OCI-LY3 (cell line): Measurements from ENCODE around the gene DUSP16.

ENCODE experiments used
- H2AFZ ChIP-seq: fragments of 200-600, 300-600 bp; shearing (Covaris generic); 2 replicates; pipeline ENCODE4 v1.6.0; 2014; ENCODE audit warnings: antibody characterized with exemption, low read depth, low read length
- H3K27ac ChIP-seq: fragments of 200-600, 300-600 bp; sonication (generic); 2 replicates; pipeline ENCODE4 v1.5.1; 2014; ENCODE audit warnings: mild to moderate bottlenecking, low read length, moderate library complexity, mixed read lengths
- H3K27me3 ChIP-seq: fragments of 200-600, 300-600 bp; sonication (generic); 2 replicates; pipeline ENCODE4 v1.6.1; 2014; ENCODE audit warnings: low read depth, low read length, mixed read lengths
- H3K36me3 ChIP-seq: fragments of 200-600, 300-600 bp; sonication (generic); replicated peaks from 2 replicates; pipeline ENCODE3; 2014; ENCODE audit warnings: low read depth, low read length, mixed read lengths
- H3K4me1 ChIP-seq: fragments of 300-600, 200-600 bp; sonication (generic); 2 replicates; pipeline ENCODE4 v1.6.1; 2014; ENCODE audit warnings: low read length, mixed read lengths
- H3K4me2 ChIP-seq: fragments of 200-600, 300-600 bp; sonication (generic); 2 replicates; pipeline ENCODE4 v1.6.1; 2014; ENCODE audit warnings: low read length, mixed read lengths
- H3K4me3 ChIP-seq: fragments of 300-600, 200-600 bp; sonication (generic); 2 replicates; pipeline ENCODE4 v1.5.1; 2014; ENCODE audit warnings: antibody characterized with exemption, mild to moderate bottlenecking, low read length, moderate library complexity
- H3K79me2 ChIP-seq: fragments of 300-600, 200-600 bp; shearing (Covaris generic); 2 replicates; pipeline ENCODE4 v1.6.1; 2014; ENCODE audit warnings: mild to moderate bottlenecking, low read length, mixed read lengths
- H3K9ac ChIP-seq: fragments of 300-600, 200-600 bp; shearing (Covaris generic); 2 replicates; pipeline ENCODE4 v1.6.0; 2014; ENCODE audit warnings: mild to moderate bottlenecking, low read length, moderate library complexity
- H3K9me3 ChIP-seq: fragments of 200-600, 300-600 bp; shearing (Covaris generic); 2 replicates; pipeline ENCODE4 v1.6.1; 2014; ENCODE audit warnings: low read length, mixed read lengths; ENCODE audit not compliant: insufficient read depth
- H4K20me1 ChIP-seq: fragments of 200-600, 300-600 bp; sonication (generic); 2 replicates; pipeline ENCODE4 v1.6.1; 2016; ENCODE audit warnings: low read length, mixed read lengths; ENCODE audit not compliant: insufficient read depth
- CTCF ChIP-seq: fragments of 200-600, 300-600 bp; sonication (generic); IDR thresholded peaks from 2 replicates; pipeline ENCODE4 v1.5.1; 2014; ENCODE audit warnings: antibody characterized with exemption, low read length, low read depth
- EZH2phosphoT487 ChIP-seq: fragments of 200-600 bp; shearing (Covaris generic); IDR thresholded peaks from 2 replicates; pipeline ENCODE4 v1.6.1; 2018; ENCODE audit warnings: antibody characterized with exemption, mixed run types, low read depth

Gene DUSP16

GRCh38 chr12:12445165-12445881 is 117.3 kb downstream of the DUSP16 start:
- Histone ChIP-seq H3K27me3 (no peaks in the 10 kb centered on the region), H3K27ac (no peak overlapping the region), H3K4me1 (no peaks in the 10 kb centered on the region), H3K79me2 (no peaks in the 10 kb centered on the region), H3K9me3 (no peaks in the 10 kb centered on the region), H3K9ac (no peak overlapping the region), H3K36me3 (no peaks in the 10 kb centered on the region), H3K4me2 (no peak overlapping the region), H4K20me1 (no peaks in the 10 kb centered on the region), H2AFZ (no peak overlapping the region), H3K4me3 (no peak overlapping the region)
- no peak for TF ChIP-seq CTCF
- no peak for TF ChIP-seq EZH2phosphoT487

- Histone ChIP-seq H3K4me1 (no peaks in the 10 kb centered on the region), H3K36me3 (no peaks in the 10 kb centered on the region), H3K4me3 (no peak overlapping the region), H2AFZ (no peak overlapping the region), H3K27me3 (no peaks in the 10 kb centered on the region), H3K27ac (no peak overlapping the region), H3K79me2 (no peaks in the 10 kb centered on the region), H4K20me1 (no peaks in the 10 kb centered on the region), H3K4me2 (no peak overlapping the region), H3K9ac (no peak overlapping the region), H3K9me3 (no peaks in the 10 kb centered on the region)
- no peak for TF ChIP-seq EZH2phosphoT487
- no peak for TF ChIP-seq CTCF
Observed at GRCh38 chr12:12443431-12443878, 119.2 kb downstream of the DUSP16 start.

- Histone ChIP-seq H3K9ac (no peak overlapping the region), H3K27ac (no peak overlapping the region), H3K36me3 (no peaks in the 10 kb centered on the region), H3K9me3 (no peaks in the 10 kb centered on the region), H2AFZ (no peak overlapping the region), H3K27me3 (no peaks in the 10 kb centered on the region), H3K4me1 (no peaks in the 10 kb centered on the region), H4K20me1 (no peaks in the 10 kb centered on the region), H3K4me2 (no peak overlapping the region), H3K79me2 (no peaks in the 10 kb centered on the region), H3K4me3 (no peak overlapping the region)
- no peak for TF ChIP-seq EZH2phosphoT487
- TF ChIP-seq CTCF, result no peak
Observed at GRCh38 chr12:12442548-12443071, 120.1 kb downstream of the DUSP16 start.

GRCh38 chr12:12441843-12442461 is 120.7 kb downstream of the DUSP16 start:
- H3K9ac ChIP-seq, result no peak overlapping the region
- no peak overlapping the region for H2AFZ ChIP-seq
- H3K36me3 ChIP-seq, result peaks cover under 1% of the 10 kb centered on the region
- H4K20me1 ChIP-seq, result no peaks in the 10 kb centered on the region
- no peak overlapping the region for H3K4me2 ChIP-seq
- no peak overlapping the region for H3K4me3 ChIP-seq
- TF ChIP-seq EZH2phosphoT487 (no peak), CTCF (no peak)
- H3K79me2 ChIP-seq, result no peaks in the 10 kb centered on the region
- no peaks in the 10 kb centered on the region for H3K4me1 ChIP-seq
- no peaks in the 10 kb centered on the region for H3K27me3 ChIP-seq
- H3K27ac ChIP-seq, result no peak overlapping the region
- H3K9me3 ChIP-seq, result no peaks in the 10 kb centered on the region
